CD4-positive, alpha-beta T cell treated with Interferon gamma for 1 hour (primary cell): Measurements from ENCODE around the gene TMEM132D.

Experiments used
- DNase-seq: peaks from one replicate; pipeline ENCODE4 v3.0.0-alpha.2; 2020

The TMEM132D gene

DNA sequence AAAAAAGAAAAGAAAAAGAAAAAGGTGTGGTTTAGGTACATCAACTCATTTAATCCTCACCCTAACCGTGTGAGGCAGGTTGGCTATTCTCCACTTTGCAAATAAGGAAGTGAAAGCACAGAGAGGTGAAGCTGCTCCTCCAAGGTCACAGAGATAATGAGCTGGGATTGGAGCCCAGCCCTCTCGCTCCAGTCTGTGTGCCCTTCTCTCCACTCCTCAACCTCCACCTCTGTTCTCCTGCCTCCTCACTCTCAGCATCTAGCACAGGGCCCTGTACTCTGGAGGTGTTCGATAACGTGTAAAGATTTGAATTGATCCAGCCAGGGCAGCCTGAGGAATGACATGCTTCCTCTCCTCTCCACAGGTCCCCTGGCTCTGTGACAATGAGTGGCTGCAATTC, 502.3 kb downstream of the TMEM132D start:
- no peak for DNase-seq

DNA sequence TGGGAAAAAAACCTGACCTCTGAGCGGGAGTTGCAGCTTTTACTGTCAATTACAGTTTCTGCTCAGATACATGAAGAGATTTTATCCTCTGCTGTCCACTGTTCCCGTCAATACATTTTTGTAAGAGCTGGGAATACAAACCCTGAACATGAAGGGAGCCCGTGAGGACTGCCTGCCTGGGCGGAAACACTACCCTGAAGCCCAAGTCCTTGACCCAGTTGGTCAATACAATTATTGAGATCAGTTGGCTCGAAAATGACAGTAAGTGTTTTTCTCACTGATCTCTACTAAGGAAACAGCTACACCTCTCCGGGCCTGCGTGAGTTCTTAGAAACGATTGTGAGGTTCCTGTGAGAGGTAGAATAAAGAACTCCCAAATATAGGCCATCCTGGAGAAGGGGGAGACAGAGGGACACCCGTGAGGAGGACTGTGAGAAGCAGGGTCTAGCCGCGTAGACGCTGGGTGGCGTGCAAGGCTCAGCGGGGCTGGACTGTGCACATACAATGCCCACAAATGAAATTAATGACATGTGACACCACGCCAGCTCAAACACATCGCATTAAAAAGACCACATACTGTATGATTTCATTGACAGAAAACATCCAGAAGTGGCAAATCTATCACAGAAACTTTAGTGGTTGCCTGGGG, 509.5 kb downstream of the TMEM132D start:
- DNase-seq, result no peak

DNA sequence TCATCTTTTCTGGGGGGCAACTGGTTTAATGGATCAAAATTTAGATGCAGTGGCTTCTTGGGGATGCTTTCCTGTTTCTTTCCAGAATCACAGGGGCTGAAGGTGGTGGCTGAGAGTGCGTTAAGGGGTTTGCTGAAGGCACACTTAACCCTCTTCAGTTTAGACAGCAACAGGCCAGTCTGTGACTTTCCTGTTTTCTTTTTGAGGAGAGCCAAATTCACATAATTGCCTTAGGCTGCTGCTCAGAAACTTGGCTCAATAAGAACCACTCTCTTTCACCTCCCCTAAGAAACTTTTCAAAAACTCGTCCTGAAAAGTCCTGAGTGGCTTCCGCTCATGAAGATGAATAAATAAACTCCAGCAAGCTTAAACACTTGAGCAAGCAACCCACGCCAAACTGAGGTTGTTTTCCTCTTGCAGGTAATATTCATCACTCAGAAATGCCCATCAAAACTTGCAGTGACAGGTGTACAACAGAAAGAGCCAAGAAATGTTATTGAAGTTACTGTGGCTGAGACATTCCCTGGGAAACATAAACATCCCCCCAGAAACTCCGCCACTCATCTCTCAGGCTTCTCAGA, 510.4 kb downstream of the TMEM132D start:
- DNase-seq, result no peak

DNA sequence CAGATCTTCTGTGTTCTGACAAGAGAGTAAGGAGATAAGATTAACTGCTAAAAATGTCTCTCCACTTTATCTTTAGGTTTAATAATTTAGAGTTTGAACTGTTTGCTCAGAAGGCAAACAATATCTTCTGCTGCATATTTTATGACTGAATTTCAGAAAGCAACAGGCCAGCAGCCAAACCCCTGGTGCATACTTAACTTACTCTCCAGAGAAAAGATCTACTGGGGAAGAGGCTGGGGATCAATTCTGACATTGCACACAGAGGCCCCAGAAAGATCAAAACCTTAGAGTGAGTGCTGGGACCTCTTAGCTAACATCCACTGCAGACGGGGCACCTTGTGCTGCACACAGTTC, 518.2 kb downstream of the TMEM132D start:
- no peak for DNase-seq

DNA sequence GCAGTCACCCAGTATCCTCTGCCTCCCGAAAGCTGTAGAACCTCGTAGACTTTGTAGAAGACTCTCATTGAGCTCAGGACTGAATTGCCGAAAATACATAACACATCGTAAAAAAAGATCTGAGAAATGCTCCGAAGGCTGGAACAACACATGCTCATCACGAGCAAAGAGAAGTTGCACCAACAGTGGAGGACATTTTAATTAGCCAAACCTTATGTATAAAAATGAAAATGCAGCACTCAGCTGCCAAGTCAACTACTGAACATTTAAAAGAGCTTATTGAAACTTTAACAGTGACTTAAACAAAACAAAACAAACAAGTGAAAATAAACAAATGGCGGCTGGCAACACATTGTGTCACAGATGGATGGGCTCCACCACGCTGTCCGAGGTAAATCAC, 519.9 kb downstream of the TMEM132D start:
- DNase-seq, result no peak

DNA sequence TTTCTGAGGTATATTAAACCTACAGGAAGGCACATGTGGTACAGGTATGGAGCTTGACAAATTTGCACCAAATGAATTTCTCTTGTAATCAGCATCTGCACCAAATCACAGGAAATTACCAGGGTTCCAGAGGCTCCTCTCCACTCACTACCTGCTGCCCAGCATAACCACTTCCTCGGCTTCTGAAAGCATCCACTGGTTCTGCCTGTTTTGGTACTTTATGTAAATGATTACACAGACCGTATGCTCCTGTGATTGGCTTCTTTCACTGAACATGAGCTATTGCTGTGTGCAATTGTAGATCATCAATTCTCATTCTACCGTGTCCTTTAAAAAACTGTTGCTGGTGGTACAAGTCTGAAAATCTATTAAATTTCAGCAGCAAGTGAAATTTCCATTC, 522.1 kb downstream of the TMEM132D start:
- no peak for DNase-seq

DNA sequence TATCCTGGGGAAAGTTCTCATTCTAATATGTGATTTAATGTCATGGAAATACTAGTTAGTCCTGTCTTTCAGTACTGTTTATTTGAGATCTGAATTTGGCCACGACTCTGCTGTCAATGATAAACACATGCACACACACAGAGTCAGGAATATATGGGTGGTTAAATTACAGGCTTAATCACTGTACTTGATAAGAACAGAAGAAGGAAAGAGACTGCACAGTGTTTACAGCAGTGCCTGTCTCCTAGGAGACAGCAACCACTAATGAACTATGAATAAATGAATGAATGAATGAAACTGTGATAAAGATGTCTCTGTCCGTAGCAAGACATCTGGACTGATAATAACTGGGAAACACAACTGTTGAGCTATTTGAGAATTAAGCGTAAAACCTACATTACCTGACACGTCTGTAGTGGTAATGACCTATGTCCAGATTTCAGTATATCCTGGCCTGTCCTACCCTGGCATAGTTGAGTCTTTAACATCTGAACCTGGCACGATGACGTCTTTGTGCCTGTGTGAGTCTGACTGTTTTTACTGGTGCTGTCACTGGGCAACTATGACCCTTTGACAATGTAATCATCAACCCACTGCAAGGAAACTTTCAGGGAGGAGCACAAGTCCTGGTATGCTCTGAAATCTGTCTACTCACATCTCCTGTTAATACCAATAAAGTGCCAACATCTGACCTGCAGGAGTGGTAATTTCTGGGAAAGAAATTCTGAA, 524.6 kb downstream of the TMEM132D start:
- no peak for DNase-seq

DNA sequence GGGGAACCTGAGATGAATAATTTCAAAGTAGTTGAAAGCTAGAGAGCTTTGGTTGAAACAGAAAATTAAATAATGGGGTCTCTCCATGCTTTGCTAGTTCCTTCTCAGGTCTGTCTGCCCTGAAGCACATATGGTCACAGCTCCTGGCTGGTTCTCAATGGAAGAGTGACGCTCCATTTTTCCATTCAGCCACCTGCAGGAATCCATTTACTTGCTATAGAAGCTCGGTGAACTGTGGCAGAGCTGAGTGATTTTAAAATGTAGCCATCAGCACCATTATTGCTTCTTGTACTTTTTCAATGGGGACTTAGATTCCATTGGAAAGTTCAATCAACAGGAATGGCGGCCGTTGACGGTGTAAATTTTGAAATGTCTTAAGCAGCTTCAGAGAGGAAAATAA, 525.3 kb downstream of the TMEM132D start:
- no peak for DNase-seq

DNA sequence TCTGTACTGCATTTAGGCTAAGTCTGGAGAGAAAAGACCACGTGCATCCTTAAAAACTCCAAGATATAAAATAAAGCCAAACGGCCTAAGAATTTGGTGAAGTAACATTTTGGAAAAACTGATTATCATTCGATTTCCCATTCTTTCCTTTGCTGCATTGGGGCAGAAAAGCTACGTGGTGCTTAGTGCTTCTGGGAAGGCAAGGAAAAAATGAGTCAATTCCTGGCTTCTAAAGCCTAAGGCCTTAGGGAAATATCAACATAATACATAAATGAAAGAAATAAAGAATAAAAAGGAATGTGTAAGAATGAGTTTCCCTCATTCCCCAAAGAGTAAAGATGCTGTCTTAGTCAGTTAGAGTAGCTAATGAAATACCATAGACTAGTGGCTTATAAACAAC, 530.1 kb downstream of the TMEM132D start:
- DNase-seq, result no peak

DNA sequence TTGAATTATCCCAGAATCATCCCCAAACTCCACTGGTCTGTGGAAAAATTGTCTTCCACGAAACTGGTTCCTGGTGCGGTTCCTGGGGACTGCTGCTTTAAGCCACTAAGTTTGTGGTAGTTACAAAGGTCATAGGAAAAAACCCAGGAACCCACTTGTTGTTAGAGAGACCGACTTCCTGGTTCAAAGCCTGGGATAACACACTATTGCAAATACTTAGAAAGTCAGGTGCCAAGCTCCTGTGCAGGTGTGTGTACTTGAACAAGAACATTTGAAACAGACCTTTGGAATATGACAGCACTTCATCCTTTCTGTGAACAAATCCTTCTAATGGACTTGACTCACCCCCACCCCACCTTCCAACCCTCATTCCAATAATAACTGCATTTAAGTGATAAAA, 530.9 kb downstream of the TMEM132D start:
- DNase-seq, result no peak

DNA sequence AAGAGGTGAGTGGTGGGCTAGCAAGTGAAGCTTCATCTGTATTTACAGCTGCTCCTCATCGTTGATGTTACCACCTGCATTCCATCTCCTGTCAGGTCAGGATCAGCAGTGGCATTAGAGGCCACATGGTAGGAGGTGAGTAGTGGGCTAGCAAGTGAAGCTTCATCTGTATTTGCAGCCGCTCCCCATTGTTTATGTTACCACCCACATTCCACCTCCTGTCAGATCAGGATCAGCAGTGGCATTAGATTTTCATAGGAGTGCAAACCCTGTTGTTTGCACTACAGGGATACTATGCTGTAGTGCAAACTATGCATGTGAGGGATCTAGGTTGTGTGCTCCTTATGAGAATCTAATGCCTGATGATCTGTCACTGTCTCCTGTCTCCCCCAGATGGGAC, 531.5 kb downstream of the TMEM132D start:
- no peak for DNase-seq

DNA sequence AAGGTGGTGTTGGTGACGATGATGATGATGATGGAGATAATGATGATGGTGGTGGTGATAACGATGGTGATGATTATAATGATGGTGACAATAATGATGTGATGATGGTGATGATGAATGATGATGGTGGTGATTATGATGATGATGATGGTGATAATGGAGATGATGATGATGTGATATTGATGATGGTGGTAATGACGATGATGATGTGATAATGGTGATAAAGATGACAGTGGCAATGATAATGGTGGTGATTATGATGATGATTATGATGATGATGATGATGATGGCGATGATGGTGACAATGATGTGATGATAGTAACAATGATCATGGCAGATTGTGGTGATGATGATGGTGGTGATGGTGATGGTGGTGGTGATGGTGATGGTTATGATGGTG, 532.6 kb downstream of the TMEM132D start:
- no peak for DNase-seq

DNA sequence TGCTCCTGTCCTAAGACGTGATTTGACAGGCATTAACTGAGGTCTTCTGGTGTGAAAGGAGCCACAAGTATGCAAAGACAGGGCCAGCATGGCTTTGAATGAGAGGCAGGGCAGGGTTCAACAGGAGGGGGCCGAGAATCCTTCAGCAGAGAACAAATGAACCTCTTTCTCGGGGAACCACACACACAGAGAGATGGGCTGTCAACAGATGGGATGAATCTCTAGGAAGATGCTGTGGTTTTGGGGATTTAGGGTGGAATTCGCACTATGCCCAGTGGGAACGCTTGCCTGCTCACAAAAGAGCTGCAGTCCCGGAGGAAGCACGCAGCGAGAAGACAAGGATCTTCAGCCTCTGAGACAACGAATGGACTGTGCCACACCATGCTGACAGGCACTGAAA, 537.2 kb downstream of the TMEM132D start:
- DNase-seq, result no peak

DNA sequence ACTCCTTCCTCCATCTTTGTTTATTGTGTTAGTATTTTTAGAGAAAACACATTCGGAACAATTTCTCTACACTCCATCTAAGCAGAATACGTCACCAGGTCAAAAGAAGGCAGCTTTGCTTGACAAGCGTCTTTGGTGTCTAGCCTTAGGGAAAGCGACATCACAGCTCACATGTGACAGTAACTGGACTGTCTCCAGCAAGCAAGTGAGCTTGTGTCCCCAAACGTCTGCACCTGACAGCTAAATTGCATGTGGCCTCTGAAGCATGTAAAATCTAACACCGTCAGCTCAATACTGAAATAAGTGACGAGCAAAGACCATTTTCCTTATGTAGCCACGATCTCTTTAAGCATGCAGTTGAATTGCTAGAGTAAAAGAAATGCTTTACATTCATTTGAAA, 540.8 kb downstream of the TMEM132D start:
- DNase-seq, result no peak

DNA sequence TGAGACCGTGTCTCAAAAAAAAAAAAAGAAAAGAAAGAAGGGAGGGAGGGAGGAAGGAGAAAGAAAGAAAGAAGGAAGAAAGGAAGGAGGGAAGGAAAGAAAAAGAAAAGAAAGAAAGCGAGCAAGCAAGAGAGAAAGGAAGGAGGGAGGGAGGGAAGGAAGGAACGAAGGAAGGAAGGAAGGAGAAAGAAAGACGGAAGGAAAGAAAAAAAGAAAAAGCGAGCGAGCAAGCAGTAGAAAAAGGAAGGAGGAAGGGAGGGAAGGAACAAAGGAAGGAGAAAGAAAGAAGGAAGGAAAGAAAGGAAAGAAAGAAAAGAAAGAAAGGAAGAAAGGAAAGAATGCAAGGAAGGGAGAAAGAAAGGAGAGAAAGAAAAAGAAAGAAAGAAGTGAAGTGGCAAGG, 546.6 kb downstream of the TMEM132D start:
- no peak for DNase-seq

DNA sequence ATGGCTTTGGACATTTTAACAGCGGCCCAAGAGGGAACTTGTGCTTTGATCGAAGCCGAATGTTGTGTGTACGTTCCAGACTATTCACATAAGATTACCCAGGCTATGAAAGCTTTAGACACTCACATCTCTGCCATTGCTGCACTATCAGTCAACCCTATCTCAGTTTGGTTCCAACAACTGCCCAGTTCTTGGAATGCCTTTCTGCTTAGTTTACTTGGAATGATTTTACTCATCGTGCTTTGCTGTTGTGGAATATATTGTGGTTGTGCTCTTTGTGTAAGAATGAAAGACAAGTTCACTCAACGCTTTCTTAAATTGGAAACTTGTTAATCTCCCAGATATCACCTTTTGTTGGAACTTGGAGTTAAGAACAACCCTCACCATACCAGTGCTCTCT, 552.3 kb downstream of the TMEM132D start:
- no peak for DNase-seq

DNA sequence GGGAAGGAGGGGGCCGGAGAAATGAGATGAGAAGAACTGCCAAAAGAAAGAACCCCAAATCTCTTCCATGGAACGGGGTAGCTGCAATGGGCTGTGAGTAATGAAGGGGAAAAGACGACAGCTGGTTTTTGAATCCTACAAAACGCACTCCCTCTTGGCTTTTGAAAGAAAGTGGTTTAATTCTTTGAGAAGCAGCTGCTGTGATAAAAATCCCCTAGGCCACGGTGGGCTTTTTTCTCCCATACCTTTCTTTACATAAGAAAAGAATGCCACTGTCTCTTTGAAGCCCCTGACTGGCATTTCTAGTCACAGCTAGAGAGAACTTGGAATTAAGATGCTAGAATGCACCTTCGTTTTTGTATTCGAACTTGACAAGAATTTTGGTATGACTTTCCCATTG, 564.5 kb downstream of the TMEM132D start:
- no peak for DNase-seq

DNA sequence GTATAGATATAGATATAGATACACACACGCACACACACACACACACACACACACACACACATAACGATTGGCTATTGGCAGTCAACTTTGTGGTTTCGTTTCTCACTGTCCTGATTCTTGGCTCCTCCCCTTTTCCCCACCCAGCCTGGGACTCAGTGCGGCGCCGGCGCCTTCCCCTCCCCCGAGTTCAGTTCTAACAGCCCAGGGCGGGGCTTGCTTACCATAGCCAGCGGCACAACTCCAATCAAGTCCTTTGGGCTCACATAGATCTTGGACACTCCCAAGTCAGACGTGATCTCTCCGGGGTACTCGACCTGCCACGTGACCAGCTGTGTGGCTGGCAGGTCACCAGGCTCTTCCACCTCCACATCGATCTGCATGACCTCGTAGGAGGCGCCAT, 566.4 kb downstream of the TMEM132D start:
- DNase-seq, result no peak

DNA sequence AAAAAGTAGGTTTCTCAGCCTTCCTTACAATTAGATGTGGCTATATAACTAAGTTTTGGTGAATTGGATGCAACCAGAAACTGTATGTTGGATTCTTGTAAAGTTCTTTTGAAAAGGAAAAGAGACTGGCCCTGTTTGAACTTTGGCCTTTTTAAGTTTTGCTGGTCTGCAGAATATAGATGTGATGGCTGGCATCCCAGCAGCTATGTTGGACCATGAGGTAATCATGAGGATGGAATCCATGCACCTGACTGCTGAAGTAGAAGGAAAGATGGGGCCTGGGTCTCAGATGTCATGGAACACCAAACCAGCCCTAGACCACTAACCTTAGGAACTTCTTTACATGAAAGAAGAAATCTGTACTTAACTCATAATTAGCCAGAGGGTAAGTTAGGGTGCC, 568.1 kb downstream of the TMEM132D start:
- DNase-seq, result no peak

DNA sequence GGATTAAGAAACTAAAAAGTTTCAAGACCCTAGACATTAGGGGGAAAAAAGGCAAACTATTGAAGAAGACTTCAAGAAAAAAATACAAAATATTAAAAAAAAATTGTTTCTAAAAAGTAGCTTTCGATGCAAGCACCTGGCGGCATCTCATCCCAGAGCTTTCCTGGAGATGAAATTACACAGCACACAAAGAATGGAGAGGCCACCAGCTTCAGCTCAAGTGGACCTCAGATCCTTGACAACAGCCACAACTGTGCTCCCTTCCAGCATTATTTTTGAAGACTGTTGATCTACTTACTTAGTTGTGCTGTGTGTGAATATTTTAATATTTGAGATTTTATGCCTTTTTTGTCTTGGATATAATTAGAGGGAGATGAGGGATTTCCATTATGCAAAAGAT, 571.5 kb downstream of the TMEM132D start:
- DNase-seq, result no peak

DNA sequence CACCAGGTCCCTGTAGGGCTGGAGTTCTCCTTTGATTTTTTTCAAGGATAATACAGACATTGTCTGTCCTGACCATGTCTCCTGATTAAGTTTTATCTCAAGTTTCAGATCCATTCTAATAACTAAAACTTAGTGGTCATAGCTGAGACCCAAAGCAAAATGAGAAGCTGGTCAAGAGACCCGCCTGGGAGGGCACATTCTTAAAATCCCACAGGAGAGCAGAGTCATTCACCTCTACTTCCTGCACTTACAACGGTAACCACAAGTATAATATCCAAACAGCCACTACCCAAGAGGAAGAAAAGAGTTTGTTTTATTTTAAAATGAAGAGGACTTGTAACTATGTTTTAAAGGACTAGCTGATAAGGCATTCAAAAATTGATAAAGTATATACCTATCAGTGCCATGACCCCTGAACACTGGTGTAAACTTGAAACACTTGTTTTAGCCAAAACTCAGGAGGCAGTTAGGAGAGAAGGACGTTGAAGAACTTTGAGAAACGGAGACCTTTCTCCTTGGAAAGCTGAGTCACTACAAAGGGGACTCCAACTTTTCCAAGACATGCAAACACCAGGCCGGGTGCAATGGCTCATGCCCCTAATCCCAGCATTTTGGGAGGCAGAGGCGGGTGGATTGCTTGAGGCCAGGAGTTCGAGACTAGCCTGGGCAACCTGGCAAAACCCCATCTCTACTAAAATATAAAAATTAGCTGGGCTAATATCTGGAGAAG, 572.3 kb downstream of the TMEM132D start:
- no peak for DNase-seq

DNA sequence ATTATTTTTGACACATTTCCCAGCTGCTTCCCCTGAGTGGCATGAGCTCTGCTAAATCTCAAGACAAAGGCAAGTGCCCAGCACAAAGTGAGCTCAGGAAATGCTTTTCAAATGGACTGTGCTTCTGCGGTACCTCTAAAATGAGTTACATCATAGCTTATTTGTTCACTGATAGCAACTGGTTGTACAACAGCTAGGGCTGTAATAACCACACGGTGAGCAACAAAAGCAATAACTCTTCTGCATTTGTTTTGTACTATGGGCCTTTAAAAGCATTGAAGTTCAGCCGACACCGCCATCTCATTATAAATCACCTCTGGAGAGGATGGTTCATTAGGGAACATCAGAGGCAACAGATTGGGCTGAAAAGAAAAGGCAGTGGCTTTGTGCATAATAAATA, 575.6 kb downstream of the TMEM132D start:
- DNase-seq, result no peak

DNA sequence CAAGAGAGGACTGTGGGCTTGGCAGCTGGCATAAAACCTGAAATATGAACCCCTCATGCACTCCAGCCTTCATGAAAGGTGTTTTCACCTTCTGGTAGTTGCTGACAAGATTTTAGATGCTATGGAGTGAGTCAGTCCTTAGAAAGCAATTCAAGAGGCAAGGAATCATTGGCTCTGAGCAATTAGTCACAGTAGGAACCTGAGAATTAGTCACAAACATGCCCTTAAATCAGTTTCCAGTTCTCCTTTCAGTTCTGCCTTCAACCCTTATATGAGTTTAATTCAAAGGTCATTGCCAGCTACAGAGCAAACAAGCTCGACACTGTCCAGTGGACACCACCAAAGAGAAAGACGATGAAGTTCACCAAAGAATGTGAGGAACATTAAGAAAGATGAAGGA, 578.3 kb downstream of the TMEM132D start:
- no peak for DNase-seq

DNA sequence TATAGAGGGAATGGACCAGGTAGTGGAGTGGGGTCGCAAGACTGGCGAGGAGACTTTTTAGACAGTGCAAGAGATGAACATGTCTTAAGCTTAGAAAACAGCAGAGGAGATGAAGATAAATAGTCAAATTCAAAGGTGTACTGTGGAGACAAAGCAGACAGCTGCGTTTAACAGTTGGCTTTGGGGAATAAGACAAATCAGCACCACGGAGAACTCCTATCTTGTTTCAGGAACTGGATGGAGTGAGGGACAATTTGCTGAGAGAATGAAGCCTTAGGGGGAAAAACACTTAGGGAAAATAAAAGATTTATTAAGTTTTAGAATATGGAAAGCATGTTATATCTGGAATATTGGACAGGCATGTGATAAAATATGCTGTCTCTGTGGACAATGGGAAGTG, 591.8 kb downstream of the TMEM132D start:
- no peak for DNase-seq
